Nephron (organoid): Measurements from ENCODE around the gene CALHM2.

Experiments
- H3K27ac Mint-ChIP-seq, 3 experiments: 2 replicates each; pipeline ENCODE4 v1.8.0; 2020; ENCODE audit warnings: mixed read lengths in 3 of 3, mild to moderate bottlenecking in 2 of 3, moderate library complexity in 1 of 3
- H3K27me3 Mint-ChIP-seq: 2 replicates; pipeline ENCODE4 v1.8.0; 2021; ENCODE audit warnings: low read depth, mild to moderate bottlenecking, moderate library complexity, mixed read lengths
- H3K36me3 Mint-ChIP-seq: 2 replicates; pipeline ENCODE4 v1.8.0; 2020; ENCODE audit warnings: low read depth, mixed read lengths
- H3K4me1 Mint-ChIP-seq: 2 replicates; pipeline ENCODE4 v1.8.0; 2020; ENCODE audit warnings: mixed read lengths
- H3K4me3 Mint-ChIP-seq, 3 experiments: 2 replicates each; pipeline ENCODE4 v1.8.0; 2020; ENCODE audit warnings: mild to moderate bottlenecking in 3 of 3, mixed read lengths in 3 of 3, moderate library complexity in 2 of 3
- H3K9me3 Mint-ChIP-seq: 2 replicates; pipeline ENCODE4 v1.8.0; 2020; ENCODE audit warnings: mixed read lengths
- CTCF ChIP-seq, 3 experiments: fragments of 200-600 bp; sonication (generic); IDR thresholded peaks; one replicate each; pipeline ENCODE4 v1.5.0; 2021; ENCODE audit warnings: antibody characterized with exemption in 3 of 3; ENCODE audit not compliant: unreplicated experiment in 3 of 3

The CALHM2 gene

GRCh38 chr10:103457176-103457712, 5.1 kb upstream of the CALHM2 start:
- H3K36me3 Mint-ChIP-seq = no peaks in the 10 kb centered on the region
- H3K9me3 Mint-ChIP-seq = no peaks in the 10 kb centered on the region
- H3K27ac Mint-ChIP-seq = no peak overlapping the region
- H3K4me1 Mint-ChIP-seq = peaks cover 10% of the 10 kb centered on the region
- no peak for TF ChIP-seq CTCF (IDR thresholded peaks at IDR 0.05; ENCODE audit: unreplicated experiment in 3 of 3)
- peaks cover 8% of the 10 kb centered on the region for H3K27me3 Mint-ChIP-seq
- H3K4me3 Mint-ChIP-seq = no peak overlapping the region

GRCh38 chr10:103456074-103456660, 4.0 kb upstream of the CALHM2 start:
- Mint-ChIP-seq H3K36me3 (no peaks in the 10 kb centered on the region), H3K27me3 (peaks cover 8% of the 10 kb centered on the region), H3K9me3 (no peaks in the 10 kb centered on the region), H3K27ac (no peak overlapping the region), H3K4me1 (peaks cover 13% of the 10 kb centered on the region), H3K4me3 (no peak overlapping the region)
- no peak for TF ChIP-seq CTCF (IDR thresholded peaks at IDR 0.05; ENCODE audit: unreplicated experiment in 3 of 3)

- Mint-ChIP-seq H3K36me3 (no peaks in the 10 kb centered on the region), H3K9me3 (no peaks in the 10 kb centered on the region), H3K27me3 (peaks cover 8% of the 10 kb centered on the region), H3K4me1 (peaks cover 15% of the 10 kb centered on the region), H3K4me3 (no peak overlapping the region), H3K27ac (no peak overlapping the region)
- TF ChIP-seq CTCF (IDR thresholded peaks at IDR 0.05; ENCODE audit: unreplicated experiment in 3 of 3) = no peak
Measured at GRCh38 chr10:103455235-103455634, 3.1 kb upstream of the CALHM2 start.

GRCh38 chr10:103454026-103454425, 1.9 kb upstream of the CALHM2 start:
- TF ChIP-seq CTCF (IDR thresholded peaks at IDR 0.05; ENCODE audit: unreplicated experiment in 3 of 3) = no peak
- Mint-ChIP-seq H3K36me3 (no peaks in the 10 kb centered on the region), H3K4me1 (peaks cover 6% of the 10 kb centered on the region), H3K27me3 (peaks cover 8% of the 10 kb centered on the region), H3K4me3 (peak overlapping the region in 1 of 3 experiments; percentile 71), H3K9me3 (no peaks in the 10 kb centered on the region), H3K27ac (no peak overlapping the region)

- Mint-ChIP-seq H3K36me3 (peaks cover 9% of the 10 kb centered on the region), H3K27ac (peak overlapping the region in 2 of 3 experiments; percentile 36 to 81), H3K4me1 (peaks cover 6% of the 10 kb centered on the region), H3K9me3 (no peaks in the 10 kb centered on the region), H3K4me3 (peak overlapping the region; percentile 81 to 85 (median 83)), H3K27me3 (peaks cover 8% of the 10 kb centered on the region)
- TF ChIP-seq CTCF (IDR thresholded peaks at IDR 0.05; ENCODE audit: unreplicated experiment in 3 of 3) = no peak
Measured at GRCh38 chr10:103452506-103453230, 498 bp upstream of the CALHM2 start.
